HCT116 (cell line): Measurements from ENCODE around the gene HUNK. TPM values are rescaled to one million over a fixed set of nuclear protein-coding genes. Genes with fewer than 3 reads are reported as not detected.
A peak's percentile ranks its signal among the peaks of the same experiment; 100 is the strongest.

ENCODE experiments used
- ATAC-seq: fragments of 200-7000 bp; cut with Tn5 transposase; 2 replicates; pipeline ENCODE4 v1.9.1; 2020; ENCODE audit warnings: mild to moderate bottlenecking, moderate library complexity
- BruUV-seq: library from RNA; stranded (reverse); fragments of 400-500 nt; replicated peaks from 2 replicates; lab custom pipeline; 2021; lab: Mats Ljungman, UMichigan
- CTCF ChIA-PET: fragments of 300-600 bp; sonication (Branson Sonifier 250); formaldehyde crosslinking; loops from one replicate; lab custom pipeline; 2021; ENCODE audit warnings: antibody characterized with exemption; lab: Charles Lee
- POLR2A ChIA-PET: fragments of 300-600, 350-600 bp; sonication (Branson Sonifier 250); formaldehyde crosslinking; loops from one replicate; lab custom pipeline; 2021; ENCODE audit warnings: antibody characterized with exemption; lab: Charles Lee
- RAD21 ChIA-PET, 2 experiments: fragments of 300-600 bp; sonication (Branson Sonifier 250); formaldehyde crosslinking; loops; one replicate each; lab custom pipeline; 2023; ENCODE audit warnings: low total read pairs in 2 of 2; ENCODE audit not compliant: uncharacterized antibody in 2 of 2, unreplicated experiment in 2 of 2, low non-redundant PET in 1 of 2; lab: Charles Lee
- DNase-seq: peaks from one replicate; pipeline ENCODE4 v3.0.0-alpha.2; 2010; ENCODE audit warnings: low read depth, low spot score
- H2AFZ ChIP-seq: fragments of 200-600 bp; shearing (Covaris generic), sonication (generic); 2 replicates; pipeline ENCODE4 v1.6.1; 2017; ENCODE audit warnings: low read depth, mixed run types, mixed read lengths, antibody characterized with exemption, low read length; ENCODE audit not compliant: poor library complexity, severe bottlenecking
- H3K27ac ChIP-seq: 2 replicates; pipeline ENCODE4 v1.5.1; 2012; ENCODE audit warnings: low read depth, low read length
- H3K27me3 ChIP-seq: fragments of 200-600 bp; sonication (generic); 2 replicates; pipeline ENCODE4 v1.6.1; 2016; ENCODE audit warnings: mixed run types, low read length, mixed read lengths; ENCODE audit not compliant: insufficient read depth
- H3K36me3 ChIP-seq, 2 experiments: fragments of 200-500 bp in 1 of 2; fragments of 200-600 bp in 1 of 2; sonication (Bioruptor generic) in 1 of 2; sonication (generic) in 1 of 2; 2 replicates each; pipeline versions ENCODE4 v1.5.1 to v1.6.1; 2014 to 2016; ENCODE audit warnings: low read length in 2 of 2, inconsistent platforms in 1 of 2, mixed read lengths in 1 of 2, mixed run types in 1 of 2; ENCODE audit not compliant: insufficient read depth in 2 of 2, control insufficient read depth in 1 of 2
- H3K4me1 ChIP-seq, 2 experiments: fragments of 200-600 bp in 1 of 2; sonication (generic) in 1 of 2; 2 replicates each; pipeline versions ENCODE4 v1.5.1 to v1.6.1; 2012 to 2017; ENCODE audit warnings: low read length in 2 of 2, inconsistent platforms in 1 of 2, mild to moderate bottlenecking in 1 of 2, mixed read lengths in 1 of 2, mixed run types in 1 of 2, moderate library complexity in 1 of 2; ENCODE audit not compliant: insufficient read depth in 2 of 2, control insufficient read depth in 1 of 2
- H3K4me2 ChIP-seq: fragments of 200-600 bp; sonication (generic); 2 replicates; pipeline ENCODE4 v1.6.1; 2017; ENCODE audit warnings: mixed run types, low read length, mixed read lengths
- H3K4me3 ChIP-seq, 2 experiments: fragments of 200-600 bp in 1 of 2; sonication (generic) in 1 of 2; replicated peaks in 1 of 2; 2 replicates each; pipeline ENCODE4 v1.5.1; 2011 to 2016; ENCODE audit warnings: low read length in 2 of 2, control low read depth in 1 of 2, low read depth in 1 of 2, mild to moderate bottlenecking in 1 of 2, mixed read lengths in 1 of 2, mixed run types in 1 of 2
- H3K79me2 ChIP-seq: fragments of 200-600 bp; sonication (generic); 2 replicates; pipeline ENCODE4 v1.6.1; 2017; ENCODE audit warnings: mild to moderate bottlenecking, mixed run types, low read length, moderate library complexity, mixed read lengths; ENCODE audit not compliant: insufficient read depth
- H3K9ac ChIP-seq: fragments of 200-600 bp; sonication (generic); 2 replicates; pipeline ENCODE4 v1.6.1; 2016; ENCODE audit warnings: low read length, mixed read lengths
- H3K9me2 ChIP-seq: fragments of 200-600 bp; sonication (generic), shearing (Covaris generic); 2 replicates; pipeline ENCODE4 v1.6.1; 2017; ENCODE audit warnings: mixed run types, mild to moderate bottlenecking, moderate library complexity; ENCODE audit not compliant: insufficient read depth
- H3K9me3 ChIP-seq, 2 experiments: fragments of 200-500 bp in 1 of 2; fragments of 200-600 bp in 1 of 2; sonication (Bioruptor generic) in 1 of 2; sonication (generic) in 1 of 2; 2 replicates each; pipeline ENCODE4 v1.6.1; 2014 to 2017; ENCODE audit warnings: low read length in 2 of 2, mixed read lengths in 2 of 2, inconsistent platforms in 1 of 2, low read depth in 1 of 2, mild to moderate bottlenecking in 1 of 2, mixed run types in 1 of 2, moderate library complexity in 1 of 2; ENCODE audit not compliant: control insufficient read depth in 1 of 2, insufficient read depth in 1 of 2
- H4K20me1 ChIP-seq: fragments of 200-600 bp; sonication (generic), shearing (Covaris generic); 2 replicates; pipeline ENCODE4 v1.6.1; 2017; ENCODE audit warnings: mixed run types, mild to moderate bottlenecking, moderate library complexity; ENCODE audit not compliant: insufficient read depth
- CBX3 ChIP-seq: IDR thresholded peaks from 2 replicates; pipeline ENCODE4 v1.6.1; 2012; ENCODE audit warnings: low read depth
- CEBPB ChIP-seq: IDR thresholded peaks from 2 replicates; pipeline ENCODE4 v1.6.1; 2012; ENCODE audit warnings: low read depth
- ELF1 ChIP-seq: IDR thresholded peaks from 2 replicates; pipeline ENCODE4 v1.6.1; 2012; ENCODE audit warnings: low read depth, borderline replicate concordance
- EZH2 ChIP-seq: fragments of 200-600 bp; sonication (generic); IDR thresholded peaks from 2 replicates; pipeline ENCODE4 v1.6.1; 2017; ENCODE audit warnings: antibody characterized with exemption, mixed run types
- FOSL1 ChIP-seq: IDR thresholded peaks from 2 replicates; pipeline ENCODE4 v1.6.1; 2012; ENCODE audit warnings: low read depth
- JUND ChIP-seq: IDR thresholded peaks from 2 replicates; pipeline ENCODE4 v1.6.1; 2012
- RAD21 ChIP-seq: IDR thresholded peaks from 2 replicates; pipeline ENCODE4 v1.6.1; 2012; ENCODE audit warnings: low read depth, mild to moderate bottlenecking
- SP1 ChIP-seq: IDR thresholded peaks from 2 replicates; pipeline ENCODE4 v1.6.1; 2012; ENCODE audit warnings: low read depth
- TCF7L2 ChIP-seq: IDR thresholded peaks from 2 replicates; pipeline ENCODE4 v1.7.0; 2011; ENCODE audit warnings: borderline replicate concordance, inconsistent platforms; ENCODE audit not compliant: insufficient read depth, insufficient read length; ENCODE audit errors: extremely low read depth
- YY1 ChIP-seq: IDR thresholded peaks from 2 replicates; pipeline ENCODE4 v1.6.1; 2011; ENCODE audit warnings: low read length, low read depth, moderate library complexity, mild to moderate bottlenecking; ENCODE audit not compliant: insufficient replicate concordance; ENCODE audit errors: extremely low read depth
- ZFX ChIP-seq: fragments of 450-650 bp; IDR thresholded peaks from 2 replicates; pipeline ENCODE4 v1.6.1; 2017
- ZNF274 ChIP-seq: fragments of 200-500 bp; sonication (Bioruptor generic); IDR thresholded peaks from 2 replicates; pipeline ENCODE4 v1.6.1; 2014; ENCODE audit warnings: mild to moderate bottlenecking, low read depth, low read length, inconsistent platforms
- intact Hi-C: fragments of 100-400 bp; cut with micrococcal nuclease; formaldehyde crosslinking; loops from 2 replicates; pipeline ENCODE4 v1.10.0; 2022
- total RNA-seq: library from RNA; stranded (reverse); gene quantifications from one replicate; pipeline ENCODE4 v1.2.1, GENCODE V29; 2021; ENCODE audit not compliant: unreplicated experiment
- TF ChIP-seq, protein P1 (sequence below): IDR thresholded peaks from 2 replicates; pipeline ENCODE4 v1.6.1; 2012
- TF ChIP-seq, protein P2 (sequence below): IDR thresholded peaks from 2 replicates; pipeline ENCODE4 v1.6.1; 2011; ENCODE audit warnings: mild to moderate bottlenecking, low read length, moderate library complexity; ENCODE audit not compliant: insufficient replicate concordance; ENCODE audit errors: extremely low read depth
- TF ChIP-seq, protein P3 (sequence below), 3 experiments: fragments of 200-600 bp in 1 of 3; sonication (generic) in 1 of 3; IDR thresholded peaks in 2 of 3; conservative IDR thresholded peaks in 1 of 3; 2 replicates each; pipeline ENCODE4 v1.5.1; 2012 to 2017; ENCODE audit warnings: low read depth in 2 of 3, low read length in 2 of 3, antibody characterized with exemption in 1 of 3, borderline replicate concordance in 1 of 3, control low read depth in 1 of 3, mild to moderate bottlenecking in 1 of 3, mixed read lengths in 1 of 3, mixed run types in 1 of 3, moderate library complexity in 1 of 3; ENCODE audit not compliant: insufficient read depth in 1 of 3

HUNK gene
- total RNA-seq, 1 experiment from 2014 or later: not detected

DNA sequence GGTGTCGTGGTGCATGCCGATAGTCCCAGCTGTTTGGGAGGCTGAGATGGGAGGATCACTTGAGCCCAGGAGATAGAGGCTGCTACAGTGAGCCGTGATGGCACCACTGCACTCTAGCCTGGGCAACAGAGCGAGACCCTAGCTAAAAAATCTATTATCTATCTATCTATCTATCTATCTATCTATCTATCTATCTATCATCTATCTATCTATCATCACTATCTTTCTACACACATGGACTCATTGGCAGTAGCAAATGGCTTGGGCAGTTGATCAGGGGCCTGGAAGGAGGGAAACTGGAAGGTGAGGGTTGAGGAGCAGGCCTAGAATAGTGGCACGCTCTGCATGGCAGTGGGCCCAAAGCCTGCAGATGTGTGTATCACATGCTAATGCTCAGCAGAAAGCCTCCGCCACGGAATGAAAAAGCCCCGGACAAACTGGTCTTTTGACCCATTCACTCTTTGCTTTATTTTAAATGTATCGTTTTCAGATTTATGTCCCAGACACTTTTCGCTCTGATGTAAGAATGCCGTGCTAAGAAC is 7.3 kb upstream of the HUNK start:
- TF ChIP-seq JUND (no peak), EZH2 (no peak), CBX3 (no peak), FOSL1 (no peak), ZFX (no peak), ELF1 (no peak), ZNF274 (no peak), CEBPB (no peak), TCF7L2 (no peak), SP1 (no peak)
- TF ChIP-seq, protein P1, sequence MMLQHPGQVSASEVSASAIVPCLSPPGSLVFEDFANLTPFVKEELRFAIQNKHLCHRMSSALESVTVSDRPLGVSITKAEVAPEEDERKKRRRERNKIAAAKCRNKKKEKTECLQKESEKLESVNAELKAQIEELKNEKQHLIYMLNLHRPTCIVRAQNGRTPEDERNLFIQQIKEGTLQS: no peak
- intact Hi-C loops: loop anchor here (5.0 kb wide), 1 partner anchor 737 kb away; no protein-coding TSS in a partner anchor
- Histone ChIP-seq H3K27ac (no peak overlapping the region), H4K20me1 (no peaks in the 10 kb centered on the region), H3K79me2 (no peaks in the 10 kb centered on the region), H3K36me3 (no peaks in the 10 kb centered on the region), H2AFZ (peak overlapping the region; percentile 37), H3K9me3 (no peaks in the 10 kb centered on the region), H3K4me3 (no peak overlapping the region), H3K4me2 (no peak overlapping the region), H3K9me2 (no peaks in the 10 kb centered on the region), H3K4me1 (no peaks in the 10 kb centered on the region), H3K27me3 (peaks cover 19% of the 10 kb centered on the region), H3K9ac (no peak overlapping the region)
- ATAC-seq (no peak), DNase-seq (no peak)
- BruUV-seq: no TSS peak
- POLR2A ChIA-PET: no interaction called here
- RAD21 ChIA-PET: interaction anchor here (0.7 to 0.8 kb wide), 2 partner anchors 393 to 397 kb away, joined by 3 read pairs; no protein-coding TSS in a partner anchor
- CTCF ChIA-PET: interaction anchor here (0.6 to 1.6 kb wide), 20 partner anchors 9 to 736 kb away, joined by 3 to 17 read pairs (median 3); no protein-coding TSS in a partner anchor

DNA sequence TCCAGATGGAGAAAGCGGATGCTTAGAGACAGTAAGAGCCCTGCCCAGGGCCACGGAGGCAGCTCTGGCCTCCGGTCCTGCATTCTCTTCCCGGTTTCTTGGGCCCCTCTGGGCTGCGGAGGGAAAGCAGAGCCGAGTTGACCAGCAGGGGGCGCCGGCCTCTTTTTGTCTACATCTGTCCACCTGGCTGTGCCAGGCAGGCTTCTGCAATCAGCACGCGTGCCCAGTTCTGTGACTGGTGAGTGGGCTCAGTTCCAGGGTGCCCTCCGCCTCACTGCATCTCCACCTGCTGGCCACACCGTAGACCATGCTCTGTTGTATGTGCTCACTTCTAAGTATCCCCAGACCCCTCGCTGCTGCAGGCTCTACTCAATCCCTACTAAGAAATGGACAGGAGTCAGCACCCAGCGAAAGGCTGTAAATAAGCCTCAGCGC is 6.7 kb upstream of the HUNK start:
- POLR2A ChIA-PET: no interaction called here
- RAD21 ChIA-PET: interaction anchor here (0.7 to 0.8 kb wide), 2 partner anchors 392 to 396 kb away, joined by 3 read pairs; no protein-coding TSS in a partner anchor
- TF ChIP-seq RAD21 (peak; percentile 64), YY1 (no peak), TCF7L2 (peak; percentile 14)
- TF ChIP-seq, protein P2, sequence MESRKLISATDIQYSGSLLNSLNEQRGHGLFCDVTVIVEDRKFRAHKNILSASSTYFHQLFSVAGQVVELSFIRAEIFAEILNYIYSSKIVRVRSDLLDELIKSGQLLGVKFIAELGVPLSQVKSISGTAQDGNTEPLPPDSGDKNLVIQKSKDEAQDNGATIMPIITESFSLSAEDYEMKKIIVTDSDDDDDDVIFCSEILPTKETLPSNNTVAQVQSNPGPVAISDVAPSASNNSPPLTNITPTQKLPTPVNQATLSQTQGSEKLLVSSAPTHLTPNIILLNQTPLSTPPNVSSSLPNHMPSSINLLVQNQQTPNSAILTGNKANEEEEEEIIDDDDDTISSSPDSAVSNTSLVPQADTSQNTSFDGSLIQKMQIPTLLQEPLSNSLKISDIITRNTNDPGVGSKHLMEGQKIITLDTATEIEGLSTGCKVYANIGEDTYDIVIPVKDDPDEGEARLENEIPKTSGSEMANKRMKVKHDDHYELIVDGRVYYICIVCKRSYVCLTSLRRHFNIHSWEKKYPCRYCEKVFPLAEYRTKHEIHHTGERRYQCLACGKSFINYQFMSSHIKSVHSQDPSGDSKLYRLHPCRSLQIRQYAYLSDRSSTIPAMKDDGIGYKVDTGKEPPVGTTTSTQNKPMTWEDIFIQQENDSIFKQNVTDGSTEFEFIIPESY: no peak
- TF ChIP-seq, protein P3, sequence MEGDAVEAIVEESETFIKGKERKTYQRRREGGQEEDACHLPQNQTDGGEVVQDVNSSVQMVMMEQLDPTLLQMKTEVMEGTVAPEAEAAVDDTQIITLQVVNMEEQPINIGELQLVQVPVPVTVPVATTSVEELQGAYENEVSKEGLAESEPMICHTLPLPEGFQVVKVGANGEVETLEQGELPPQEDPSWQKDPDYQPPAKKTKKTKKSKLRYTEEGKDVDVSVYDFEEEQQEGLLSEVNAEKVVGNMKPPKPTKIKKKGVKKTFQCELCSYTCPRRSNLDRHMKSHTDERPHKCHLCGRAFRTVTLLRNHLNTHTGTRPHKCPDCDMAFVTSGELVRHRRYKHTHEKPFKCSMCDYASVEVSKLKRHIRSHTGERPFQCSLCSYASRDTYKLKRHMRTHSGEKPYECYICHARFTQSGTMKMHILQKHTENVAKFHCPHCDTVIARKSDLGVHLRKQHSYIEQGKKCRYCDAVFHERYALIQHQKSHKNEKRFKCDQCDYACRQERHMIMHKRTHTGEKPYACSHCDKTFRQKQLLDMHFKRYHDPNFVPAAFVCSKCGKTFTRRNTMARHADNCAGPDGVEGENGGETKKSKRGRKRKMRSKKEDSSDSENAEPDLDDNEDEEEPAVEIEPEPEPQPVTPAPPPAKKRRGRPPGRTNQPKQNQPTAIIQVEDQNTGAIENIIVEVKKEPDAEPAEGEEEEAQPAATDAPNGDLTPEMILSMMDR (IDR thresholded peaks at IDR 0.05 in 2 of 3, conservative IDR thresholded peaks at IDR 0.05 in 1 of 3; ENCODE audit: borderline replicate concordance in 1 of 3, insufficient read depth in 1 of 3, low read depth in 2 of 3, low read length in 2 of 3): peak; percentile 76 to 92 (median 91); a peak in 5 of 6 replicates
- Histone ChIP-seq H3K9me3 (no peaks in the 10 kb centered on the region), H3K4me1 (no peaks in the 10 kb centered on the region), H3K36me3 (no peaks in the 10 kb centered on the region), H4K20me1 (no peaks in the 10 kb centered on the region), H3K27ac (no peak overlapping the region), H3K9me2 (no peaks in the 10 kb centered on the region), H2AFZ (peak overlapping the region; percentile 37), H3K4me2 (no peak overlapping the region), H3K9ac (no peak overlapping the region), H3K79me2 (no peaks in the 10 kb centered on the region), H3K27me3 (peaks cover 19% of the 10 kb centered on the region), H3K4me3 (no peak overlapping the region)
- peak; percentile 99 for ATAC-seq
- DNase-seq: peak; percentile 79
- CTCF ChIA-PET: interaction anchor here (0.6 to 1.6 kb wide), 20 partner anchors 9 to 735 kb away, joined by 3 to 17 read pairs (median 3); no protein-coding TSS in a partner anchor
- intact Hi-C loops: loop anchor here (1.0 to 5.0 kb wide), 2 partner anchors 392 to 736 kb away; no protein-coding TSS in a partner anchor
- no TSS peak for BruUV-seq
